Astrocyte (in vitro differentiated cells and primary cell): ENCODE data around the gene ATG13. TPM values are rescaled to one million over a fixed set of nuclear protein-coding genes. Genes with fewer than 3 reads are reported as not detected.

Experiments
- DNase-seq: peaks from one replicate; pipeline ENCODE4 v3.0.0-alpha.2; 2010; ENCODE audit warnings: low read depth
- FAIRE-seq: peaks from 2 replicates; lab custom pipeline; 2011; peaks lifted over from hg19 to GRCh38; lab: Jason Lieb, UNC
- H2AFZ ChIP-seq: 2 replicates; pipeline ENCODE4 v1.6.0; 2012; ENCODE audit warnings: low read depth, low read length, inconsistent platforms
- H3K27ac ChIP-seq: 2 replicates; pipeline ENCODE4 v1.5.1; 2011; ENCODE audit warnings: low read depth, low read length, inconsistent platforms
- H3K27me3 ChIP-seq: 2 replicates; pipeline ENCODE4 v1.6.0; 2011; ENCODE audit warnings: low read length, inconsistent platforms; ENCODE audit not compliant: insufficient read depth
- H3K36me3 ChIP-seq: 2 replicates; pipeline ENCODE4 v1.5.1; 2011; ENCODE audit warnings: low read length, inconsistent platforms; ENCODE audit not compliant: insufficient read depth
- H3K4me1 ChIP-seq: 2 replicates; pipeline ENCODE4 v1.5.1; 2011; ENCODE audit warnings: low read length, inconsistent platforms; ENCODE audit not compliant: insufficient read depth
- H3K4me2 ChIP-seq: 2 replicates; pipeline ENCODE4 v1.6.0; 2012; ENCODE audit warnings: low read length, inconsistent platforms
- H3K4me3 ChIP-seq: 2 replicates; pipeline ENCODE4 v1.5.1; 2011; ENCODE audit warnings: low read depth, mild to moderate bottlenecking, low read length, inconsistent platforms; ENCODE audit not compliant: insufficient read depth
- H3K79me2 ChIP-seq: 2 replicates; pipeline ENCODE4 v1.6.0; 2012; ENCODE audit warnings: mild to moderate bottlenecking, low read length, inconsistent platforms; ENCODE audit not compliant: insufficient read depth
- H3K9ac ChIP-seq: 2 replicates; pipeline ENCODE4 v1.6.0; 2012; ENCODE audit warnings: mild to moderate bottlenecking, low read length, inconsistent platforms
- H3K9me3 ChIP-seq: 2 replicates; pipeline ENCODE4 v1.5.1; 2012; ENCODE audit warnings: low read depth, mild to moderate bottlenecking, low read length, inconsistent platforms; ENCODE audit not compliant: insufficient read depth
- H4K20me1 ChIP-seq: 2 replicates; pipeline ENCODE4 v1.6.0; 2012; ENCODE audit warnings: low read length, inconsistent platforms; ENCODE audit not compliant: insufficient read depth
- H3K27ac Mint-ChIP-seq: one replicate; pipeline ENCODE4 v1.8.0; 2021; ENCODE audit warnings: mild to moderate bottlenecking, mixed read lengths; ENCODE audit not compliant: unreplicated experiment
- H3K27me3 Mint-ChIP-seq: one replicate; pipeline ENCODE4 v1.8.0; 2021; ENCODE audit warnings: low read depth, mixed read lengths; ENCODE audit not compliant: unreplicated experiment
- H3K36me3 Mint-ChIP-seq: one replicate; pipeline ENCODE4 v1.8.0; 2021; ENCODE audit warnings: low read depth, mixed read lengths; ENCODE audit not compliant: unreplicated experiment
- H3K4me1 Mint-ChIP-seq: one replicate; pipeline ENCODE4 v1.8.0; 2021; ENCODE audit warnings: low read depth, mixed read lengths; ENCODE audit not compliant: unreplicated experiment
- H3K4me3 Mint-ChIP-seq: one replicate; pipeline ENCODE4 v1.8.0; 2021; ENCODE audit warnings: mild to moderate bottlenecking, moderate library complexity, mixed read lengths; ENCODE audit not compliant: unreplicated experiment
- H3K9me3 Mint-ChIP-seq: one replicate; pipeline ENCODE4 v1.8.0; 2021; ENCODE audit warnings: mild to moderate bottlenecking, mixed read lengths; ENCODE audit not compliant: unreplicated experiment
- EZH2 ChIP-seq: IDR thresholded peaks from 2 replicates; pipeline ENCODE4 v1.6.1; 2012; ENCODE audit warnings: mild to moderate bottlenecking, low read length, inconsistent platforms; ENCODE audit not compliant: insufficient read depth
- total RNA-seq: library from RNA; stranded (reverse); gene quantifications from 2 replicates; pipeline ENCODE4 v1.2.1, GENCODE V29; 2021
- TF ChIP-seq, protein P1 (sequence below): IDR thresholded peaks from 2 replicates; pipeline ENCODE4 v1.5.1; 2011; ENCODE audit warnings: low read depth, mild to moderate bottlenecking, inconsistent platforms, low read length, moderate library complexity; ENCODE audit not compliant: insufficient read depth

Gene ATG13
- total RNA-seq, 1 donor from 2014 or later, result 116 TPM

DNA sequence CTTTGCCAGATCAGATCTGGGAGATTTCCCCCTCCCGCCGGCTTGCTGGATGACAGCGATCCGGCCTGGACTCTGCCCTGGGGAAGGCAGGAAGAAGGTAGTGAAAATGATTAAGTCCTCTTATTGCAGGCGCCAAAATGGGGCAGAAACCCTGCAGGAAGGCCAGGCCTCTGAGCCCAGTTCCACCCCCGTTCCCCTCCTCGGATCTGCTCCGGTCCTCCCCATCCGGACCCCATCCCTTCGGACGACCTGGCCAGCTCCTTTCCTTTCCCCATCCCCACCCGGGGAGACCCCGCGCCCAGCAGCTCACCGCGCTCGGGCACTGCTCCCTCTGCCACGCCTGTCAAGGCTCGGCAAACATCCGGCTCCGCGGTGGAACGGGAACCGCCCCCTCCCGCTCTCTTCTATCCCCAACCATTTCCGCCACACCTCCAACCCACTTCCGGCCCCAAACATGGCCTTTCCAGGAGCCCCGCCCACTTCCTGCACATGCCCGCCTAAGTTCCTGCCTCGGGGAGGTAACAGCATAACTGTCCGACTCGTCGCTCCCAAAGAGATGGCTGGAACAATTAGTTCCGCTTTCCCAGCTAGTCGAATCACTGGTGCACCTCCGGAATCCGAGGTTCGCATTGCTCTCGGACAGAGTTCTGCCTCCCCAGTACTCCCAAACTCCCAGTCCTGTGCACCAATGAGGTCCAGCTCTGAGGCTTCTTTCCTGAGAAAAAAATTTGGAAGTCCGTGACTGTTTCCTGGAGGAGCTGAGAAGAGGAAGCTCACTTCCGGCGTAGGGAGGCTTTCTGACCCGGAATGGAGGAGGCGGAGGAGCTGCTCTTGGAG lies 83.1 kb downstream of the ATG13 start, which contains the start of the genes ARHGAP1 and ZNF408:
Gene ARHGAP1 (minus strand): TSS at position 379 of the 837 bp plus-strand sequence. CDS start 4,512 bp downstream, outside the sequence.
Gene ZNF408 (plus strand): TSS at position 791 of the 837 bp plus-strand sequence. CDS start 17 bp downstream, at position 808.
- H3K4me3 Mint-ChIP-seq, result peak within 1 kb of the TSS; percentile 95
- peaks cover 94% of the 10 kb centered on the region for H3K79me2 ChIP-seq
- H3K4me1 ChIP-seq, result peaks cover 34% of the 10 kb centered on the region
- H3K4me3 ChIP-seq, result peak within 1 kb of the TSS; percentile 97
- peak within 1 kb of the TSS; percentile 100 for H3K27ac Mint-ChIP-seq
- peaks cover 10% of the 10 kb centered on the region for H3K36me3 Mint-ChIP-seq
- peak within 1 kb of the TSS; percentile 94 for H3K9ac ChIP-seq
- peak within 1 kb of the TSS; percentile 93 for H3K4me2 ChIP-seq
- no peaks in the 10 kb centered on the region for H3K9me3 Mint-ChIP-seq
- no peaks in the 10 kb centered on the region for H3K9me3 ChIP-seq
- peaks cover 44% of the 10 kb centered on the region for H3K4me1 Mint-ChIP-seq
- H3K27me3 ChIP-seq, result no peaks in the 10 kb centered on the region
- peaks cover 37% of the 10 kb centered on the region for H4K20me1 ChIP-seq
- FAIRE-seq, result peak; percentile 70
- H2AFZ ChIP-seq, result peak within 1 kb of the TSS; percentile 97
- no peaks in the 10 kb centered on the region for H3K27me3 Mint-ChIP-seq
- peaks cover 27% of the 10 kb centered on the region for H3K36me3 ChIP-seq
- peak; percentile 97 for DNase-seq
- peak within 1 kb of the TSS; percentile 98 for H3K27ac ChIP-seq
- TF ChIP-seq, protein P1, sequence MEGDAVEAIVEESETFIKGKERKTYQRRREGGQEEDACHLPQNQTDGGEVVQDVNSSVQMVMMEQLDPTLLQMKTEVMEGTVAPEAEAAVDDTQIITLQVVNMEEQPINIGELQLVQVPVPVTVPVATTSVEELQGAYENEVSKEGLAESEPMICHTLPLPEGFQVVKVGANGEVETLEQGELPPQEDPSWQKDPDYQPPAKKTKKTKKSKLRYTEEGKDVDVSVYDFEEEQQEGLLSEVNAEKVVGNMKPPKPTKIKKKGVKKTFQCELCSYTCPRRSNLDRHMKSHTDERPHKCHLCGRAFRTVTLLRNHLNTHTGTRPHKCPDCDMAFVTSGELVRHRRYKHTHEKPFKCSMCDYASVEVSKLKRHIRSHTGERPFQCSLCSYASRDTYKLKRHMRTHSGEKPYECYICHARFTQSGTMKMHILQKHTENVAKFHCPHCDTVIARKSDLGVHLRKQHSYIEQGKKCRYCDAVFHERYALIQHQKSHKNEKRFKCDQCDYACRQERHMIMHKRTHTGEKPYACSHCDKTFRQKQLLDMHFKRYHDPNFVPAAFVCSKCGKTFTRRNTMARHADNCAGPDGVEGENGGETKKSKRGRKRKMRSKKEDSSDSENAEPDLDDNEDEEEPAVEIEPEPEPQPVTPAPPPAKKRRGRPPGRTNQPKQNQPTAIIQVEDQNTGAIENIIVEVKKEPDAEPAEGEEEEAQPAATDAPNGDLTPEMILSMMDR, result no peak
- TF ChIP-seq EZH2, result no peak

DNA sequence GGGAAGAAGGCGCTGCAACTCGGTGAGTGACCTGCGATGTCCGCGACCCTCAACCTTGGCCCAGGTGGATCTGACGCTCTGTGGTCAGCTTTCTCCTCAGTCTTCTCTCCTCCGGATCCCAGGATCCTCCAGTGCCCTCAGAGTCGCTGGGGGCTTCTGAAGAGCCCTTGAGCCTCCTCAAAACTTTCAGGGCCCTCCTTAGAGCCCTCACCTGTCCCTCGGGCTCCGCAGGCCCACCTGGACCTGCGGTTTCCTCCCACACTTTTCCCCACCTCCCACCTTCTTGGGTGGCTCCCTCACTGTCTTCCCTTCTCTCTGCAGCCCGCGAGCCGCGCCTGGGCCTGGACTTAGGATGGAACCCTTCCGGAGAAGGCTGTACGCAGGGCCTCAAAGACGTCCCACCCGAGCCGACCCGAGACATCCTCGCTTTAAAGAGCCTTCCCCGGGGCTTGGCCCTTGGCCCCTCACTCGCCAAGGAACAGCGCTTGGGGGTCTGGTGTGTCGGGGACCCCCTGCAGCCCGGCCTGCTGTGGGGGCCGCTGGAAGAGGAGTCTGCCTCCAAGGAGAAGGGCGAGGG lies 83.8 kb downstream of the ATG13 start:
- H3K36me3 Mint-ChIP-seq, result peaks cover 9% of the 10 kb centered on the region
- peaks cover 34% of the 10 kb centered on the region for H3K4me1 ChIP-seq
- peak overlapping the region; percentile 100 for H3K27ac Mint-ChIP-seq
- no peaks in the 10 kb centered on the region for H3K9me3 ChIP-seq
- peaks cover 26% of the 10 kb centered on the region for H3K36me3 ChIP-seq
- H3K4me1 Mint-ChIP-seq, result peaks cover 42% of the 10 kb centered on the region
- peaks cover 93% of the 10 kb centered on the region for H3K79me2 ChIP-seq
- peak overlapping the region; percentile 94 for H3K9ac ChIP-seq
- FAIRE-seq (no peak), DNase-seq (no peak)
- peak overlapping the region; percentile 97 for H2AFZ ChIP-seq
- peak overlapping the region; percentile 98 for H3K27ac ChIP-seq
- peak overlapping the region; percentile 95 for H3K4me3 Mint-ChIP-seq
- no peaks in the 10 kb centered on the region for H3K27me3 Mint-ChIP-seq
- H3K27me3 ChIP-seq, result no peaks in the 10 kb centered on the region
- H3K9me3 Mint-ChIP-seq, result no peaks in the 10 kb centered on the region
- peaks cover 36% of the 10 kb centered on the region for H4K20me1 ChIP-seq
- peak overlapping the region; percentile 97 for H3K4me3 ChIP-seq
- H3K4me2 ChIP-seq, result peak overlapping the region; percentile 93
- TF ChIP-seq EZH2, result no peak
- TF ChIP-seq, protein P1, result no peak
